HG03097 (cell line): ENCODE data around the gene TTC6.
"Not testable (repeated sequence)": the region's sequence is repeated elsewhere in the genome, so short reads cannot be mapped to it uniquely, and the experiment has no call there.

ENCODE experiments used
- ATAC-seq: cut with Tn5 transposase; IDR thresholded peaks from one replicate; pipeline ENCODE4 v1.9.1; 2021; ENCODE audit not compliant: unreplicated experiment, low FRiP score

The TTC6 gene

GRCh38 chr14:37594971-37595808 lies at the start of gene TTC6, which contains the start of gene FOXA1:
TTC6 (plus strand) TSS chr14:37595629; CDS start chr14:37622065, 26,436 bp downstream.
FOXA1 (minus strand) TSS chr14:37595249; CDS start chr14:37594972, 277 bp downstream.
- ATAC-seq, result no peak

- no peak for ATAC-seq
These were observed 48.6 kb upstream of the TTC6 start for GRCh38 chr14:37546621-37547447.

- no peak for ATAC-seq
These were observed 44.9 kb upstream of the TTC6 start for GRCh38 chr14:37550511-37550910.

GRCh38 chr14:37551119-37551518 lies 44.3 kb upstream of the TTC6 start:
- ATAC-seq, result no peak

- no peak for ATAC-seq
These were observed 41.4 kb upstream of the TTC6 start for GRCh38 chr14:37553935-37554550.

GRCh38 chr14:37555596-37555995 lies 39.8 kb upstream of the TTC6 start:
- not testable (repeated sequence) for ATAC-seq

- ATAC-seq, result no peak
These were observed 36.7 kb upstream of the TTC6 start for GRCh38 chr14:37558740-37559139.

- no peak for ATAC-seq
These were observed 36.0 kb upstream of the TTC6 start for GRCh38 chr14:37559386-37559785.

- ATAC-seq, result no peak
These were observed 32.2 kb upstream of the TTC6 start for GRCh38 chr14:37563189-37563588.

GRCh38 chr14:37565550-37565949 lies 29.9 kb upstream of the TTC6 start:
- ATAC-seq, result no peak

- ATAC-seq, result no peak
These were observed 28.5 kb upstream of the TTC6 start for GRCh38 chr14:37566811-37567371.

GRCh38 chr14:37569729-37570128 lies 25.7 kb upstream of the TTC6 start:
- no peak for ATAC-seq

- no peak for ATAC-seq
These were observed 24.0 kb upstream of the TTC6 start for GRCh38 chr14:37571391-37571790.

- no peak for ATAC-seq
These were observed 22.1 kb upstream of the TTC6 start for GRCh38 chr14:37573356-37573755.

- no peak for ATAC-seq
These were observed 16.2 kb upstream of the TTC6 start for GRCh38 chr14:37579274-37579673.

GRCh38 chr14:37580146-37580545 lies 15.3 kb upstream of the TTC6 start:
- no peak for ATAC-seq

- no peak for ATAC-seq
These were observed 11.8 kb upstream of the TTC6 start for GRCh38 chr14:37583358-37584210.

GRCh38 chr14:37584211-37585100 lies 11.0 kb upstream of the TTC6 start:
- no peak for ATAC-seq

- ATAC-seq, result no peak
These were observed 10.3 kb upstream of the TTC6 start for GRCh38 chr14:37585101-37585511.
